NOMO-1 treated with dmso at 0.1 percent for 144 hours (cell line): Measurements from ENCODE around the gene PCLO.
A peak's percentile ranks its signal among the peaks of the same experiment; 100 is the strongest.
"Not testable (repeated sequence)": the region's sequence is repeated elsewhere in the genome, so short reads cannot be mapped to it uniquely, and the experiment has no call there.

Source experiments
- DNase-seq: peaks from one replicate; lab custom pipeline; 2025; ENCODE audit not compliant: unreplicated experiment; lab: John Stamatoyannopoulos, UW

PCLO gene

DNA sequence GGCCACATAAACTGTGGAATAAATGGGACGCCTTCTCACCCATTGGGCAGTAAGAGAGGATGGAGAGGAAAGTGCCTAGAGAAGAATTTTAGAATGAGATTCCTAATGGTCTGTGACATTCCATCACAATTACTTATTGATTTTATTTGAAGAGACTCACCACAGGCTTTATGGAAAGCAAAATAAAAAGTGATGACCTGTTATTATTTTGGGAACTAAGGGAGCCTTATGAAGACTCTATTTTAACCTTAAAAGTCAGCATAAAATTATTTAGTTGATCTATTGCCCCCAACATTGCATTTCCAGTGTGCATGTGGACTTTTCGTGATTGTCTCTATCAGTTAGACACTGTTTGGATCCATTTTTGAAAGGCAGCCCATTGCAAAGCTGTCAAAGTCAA lies 107.5 kb downstream of the PCLO start:
- no peak for DNase-seq

DNA sequence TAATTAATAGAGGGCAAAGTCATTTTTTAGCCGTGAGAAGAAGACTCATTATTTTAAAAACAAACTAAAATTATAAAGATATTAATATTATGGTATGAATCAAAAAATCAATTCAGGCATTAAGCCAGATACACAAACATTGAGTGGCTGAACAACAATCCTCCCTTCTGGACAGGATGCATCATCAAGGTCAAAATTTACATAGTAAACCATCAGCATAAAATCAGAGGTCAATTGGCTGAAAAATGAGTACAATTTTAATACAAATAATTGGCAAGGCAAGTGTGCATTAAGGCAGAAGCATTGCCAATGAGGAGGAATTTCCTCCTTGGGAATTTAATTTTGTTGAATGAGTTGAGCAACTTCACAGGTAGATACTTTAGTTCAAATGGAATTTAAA lies 108.2 kb downstream of the PCLO start:
- DNase-seq = no peak

DNA sequence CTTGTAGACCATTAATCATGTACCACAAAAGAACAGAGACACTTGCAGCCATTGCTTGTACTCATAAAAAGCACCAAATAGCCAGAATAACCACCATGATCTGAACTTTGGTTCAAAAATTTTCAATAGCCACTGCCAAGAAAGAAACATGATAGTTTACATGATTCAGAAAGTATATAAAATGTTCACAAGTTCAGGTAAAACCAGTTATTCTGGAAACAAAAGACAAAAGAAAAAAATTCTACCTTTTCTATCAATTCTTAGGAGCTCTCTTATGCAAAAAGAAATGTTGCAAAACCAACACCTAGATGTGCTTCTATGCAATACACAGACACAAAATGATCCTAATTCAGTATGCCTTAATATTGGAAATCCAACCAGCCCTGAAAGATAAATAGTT lies 108.7 kb downstream of the PCLO start:
- DNase-seq = no peak

DNA sequence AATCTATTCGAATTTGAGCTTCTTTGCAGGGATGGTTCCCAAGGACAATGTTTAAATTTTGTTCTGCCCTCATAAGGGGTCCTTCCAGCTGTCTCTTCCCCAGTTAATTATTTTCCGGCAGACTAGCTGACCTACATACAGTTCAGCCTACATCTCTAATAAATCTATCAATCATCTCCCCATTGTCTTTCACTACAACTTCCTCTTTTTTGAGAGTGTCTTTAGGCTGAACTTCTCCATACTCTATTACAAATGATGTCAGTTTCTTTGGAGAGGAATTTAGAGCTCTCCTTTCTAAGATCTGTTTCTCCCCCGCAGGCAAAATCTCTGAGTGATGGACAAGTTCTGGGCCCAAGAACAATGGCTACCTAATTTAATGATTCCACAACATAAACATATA lies 122.2 kb downstream of the PCLO start:
- DNase-seq = peak; percentile 64

DNA sequence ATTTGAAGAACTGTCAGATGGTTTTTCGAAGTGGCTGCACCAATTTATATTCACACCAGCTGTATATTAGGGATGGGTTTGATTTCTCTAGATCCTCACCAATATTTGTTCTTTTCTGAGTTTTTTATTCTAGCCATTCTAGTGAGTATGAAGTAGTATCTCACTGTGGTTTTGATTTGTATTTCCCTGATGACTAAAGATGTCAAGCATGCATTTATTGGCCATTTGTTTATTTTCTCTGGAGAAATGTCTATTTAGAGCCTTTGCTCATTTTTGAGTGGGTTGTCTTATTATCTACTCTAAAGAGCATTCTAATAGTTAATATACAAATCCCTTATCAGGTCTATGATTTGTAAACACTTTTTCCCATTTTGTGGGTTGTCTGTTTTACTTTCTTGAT lies 123.9 kb downstream of the PCLO start:
- no peak for DNase-seq

DNA sequence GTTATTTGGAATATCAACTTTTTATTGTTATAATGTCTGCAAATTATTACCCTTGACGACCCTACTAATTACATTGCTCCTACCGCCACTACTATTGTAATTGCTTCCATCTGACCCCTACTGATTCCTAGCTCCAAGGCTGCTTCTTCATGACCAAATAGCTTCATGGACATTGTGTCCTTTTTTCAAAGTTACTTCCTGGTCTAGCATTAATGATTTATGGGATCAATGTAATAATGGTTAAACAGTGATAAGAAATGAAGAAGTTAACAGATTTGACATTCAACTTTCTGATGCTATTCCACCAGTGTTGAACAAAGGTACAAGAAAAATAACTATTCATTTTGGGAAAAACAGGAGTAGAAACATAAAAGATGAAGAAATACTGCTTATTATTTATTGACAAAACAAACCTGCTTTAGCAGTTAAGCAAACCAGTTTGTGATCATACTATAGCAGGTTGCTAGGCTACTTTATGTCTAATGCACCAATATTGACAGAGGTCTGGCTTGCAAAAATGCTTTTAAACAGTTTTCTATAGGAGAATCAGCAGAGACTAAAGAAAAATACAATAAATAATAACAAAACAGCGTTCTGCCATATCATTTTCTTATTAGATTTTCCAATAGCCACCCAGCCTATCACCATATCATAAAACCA lies 125.8 kb downstream of the PCLO start:
- DNase-seq = no peak

DNA sequence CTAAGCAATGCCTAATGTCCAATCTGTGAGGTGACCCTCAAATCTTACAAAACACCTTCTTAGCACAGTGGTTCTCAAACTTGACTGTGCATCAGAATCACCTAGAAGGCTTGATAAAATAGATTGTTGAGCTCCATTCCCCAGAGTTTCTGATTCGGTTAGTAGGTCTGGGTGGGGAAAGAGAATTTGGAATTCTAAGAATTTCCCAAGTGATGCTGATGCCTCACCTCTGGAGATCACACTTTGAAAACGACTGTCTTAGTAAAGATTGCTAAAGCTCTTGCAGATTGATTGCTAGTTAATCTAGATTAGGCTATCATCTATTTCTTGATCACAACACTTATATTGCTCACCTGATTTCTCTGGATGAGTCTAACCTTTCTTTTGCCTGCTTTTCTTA lies 126.6 kb downstream of the PCLO start:
- no peak for DNase-seq

DNA sequence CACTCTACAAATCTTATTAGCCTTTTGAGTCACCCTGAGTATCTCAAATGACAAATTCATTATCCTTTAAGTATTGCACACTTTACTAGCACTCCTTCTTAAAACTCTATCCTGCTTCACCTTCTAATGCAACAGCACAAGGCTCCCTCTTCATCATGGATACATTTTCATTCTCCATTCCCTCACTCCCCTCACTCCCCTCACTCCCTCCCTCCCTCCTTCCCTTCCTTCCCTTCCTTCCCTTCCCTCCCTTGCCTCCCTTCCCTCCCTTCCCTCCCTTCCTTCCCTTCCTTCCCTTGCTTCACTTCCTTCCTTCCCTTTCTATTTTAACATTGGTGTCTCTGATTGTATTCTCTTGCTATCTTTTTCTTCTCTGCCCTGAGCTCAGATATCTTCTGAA lies 130.5 kb downstream of the PCLO start:
- DNase-seq = no peak

DNA sequence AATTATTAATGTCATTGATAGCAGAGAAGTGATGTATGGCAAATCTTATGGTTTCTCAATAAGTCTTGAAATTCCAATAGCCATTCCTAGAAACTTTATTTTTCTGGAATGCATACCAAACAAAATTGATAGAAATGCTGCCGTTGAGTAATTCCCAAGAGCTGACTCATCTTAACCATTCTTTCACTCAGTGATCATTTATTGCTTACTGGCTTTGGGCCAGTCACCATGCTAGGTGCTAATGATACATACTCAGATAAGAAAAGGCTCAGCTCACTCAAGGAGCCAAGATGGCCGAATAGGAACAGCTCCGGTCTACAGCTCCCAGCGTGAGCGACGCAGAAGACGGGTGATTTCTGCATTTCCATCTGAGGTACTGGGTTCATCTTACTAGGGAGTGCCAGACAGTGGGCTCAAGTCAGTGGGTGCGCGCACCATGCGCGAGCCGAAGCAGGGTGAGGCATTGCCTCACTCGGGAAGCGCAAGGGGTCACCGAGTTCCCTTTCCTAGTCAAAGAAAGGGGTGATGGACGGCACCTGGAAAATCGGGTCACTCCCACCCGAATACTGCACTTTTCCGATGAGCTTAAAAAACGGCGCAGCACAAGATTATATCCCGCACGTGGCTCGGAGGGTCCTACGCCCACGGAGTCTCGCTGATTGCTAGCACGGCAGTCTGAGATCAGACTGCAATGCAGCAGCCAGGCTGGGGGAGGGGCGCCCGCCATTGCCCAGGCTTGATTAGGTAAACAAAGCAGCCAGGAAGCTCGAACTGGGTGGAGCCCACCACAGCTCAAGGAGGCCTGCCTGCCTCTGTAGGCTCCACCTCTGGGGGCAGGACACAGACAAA lies 138.6 kb downstream of the PCLO start:
- DNase-seq = not testable (repeated sequence)

DNA sequence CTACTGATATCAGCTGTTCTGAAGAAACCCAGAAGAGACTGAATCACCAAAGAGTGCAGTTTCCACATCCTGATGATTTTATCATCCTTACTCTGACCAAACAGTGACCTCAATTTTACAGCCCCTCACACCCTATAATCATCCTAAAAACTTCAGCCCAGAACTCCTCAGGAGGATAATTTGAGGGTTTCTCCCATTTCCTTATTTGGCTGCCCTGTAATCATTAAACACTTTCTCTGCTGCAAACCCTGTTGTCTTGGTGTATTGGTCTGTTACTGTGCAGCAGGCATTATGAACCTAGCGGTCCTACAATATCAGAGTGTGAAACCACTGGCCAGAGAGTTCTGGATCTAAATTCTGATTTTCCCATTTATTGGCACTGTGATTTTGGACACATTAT lies 141.7 kb downstream of the PCLO start:
- no peak for DNase-seq

DNA sequence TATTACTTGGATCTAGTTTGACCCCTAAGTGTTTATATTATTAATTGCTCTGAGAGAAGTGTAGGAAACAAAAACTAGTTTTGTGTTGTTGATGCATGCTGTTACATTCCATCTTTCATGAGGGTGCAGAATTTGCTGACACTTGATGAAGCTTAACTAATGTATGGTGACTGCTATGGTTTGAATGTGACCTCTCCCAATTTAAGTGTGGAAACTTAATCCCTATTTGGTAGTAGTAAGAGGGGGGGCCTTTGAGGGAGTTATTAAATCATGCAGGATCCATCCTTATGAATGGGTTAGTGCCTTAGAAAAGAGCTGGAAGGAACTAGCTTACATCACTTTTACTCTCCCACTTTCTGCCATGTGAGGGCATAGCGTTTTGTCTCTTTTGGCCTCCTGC lies 142.5 kb downstream of the PCLO start:
- no peak for DNase-seq

DNA sequence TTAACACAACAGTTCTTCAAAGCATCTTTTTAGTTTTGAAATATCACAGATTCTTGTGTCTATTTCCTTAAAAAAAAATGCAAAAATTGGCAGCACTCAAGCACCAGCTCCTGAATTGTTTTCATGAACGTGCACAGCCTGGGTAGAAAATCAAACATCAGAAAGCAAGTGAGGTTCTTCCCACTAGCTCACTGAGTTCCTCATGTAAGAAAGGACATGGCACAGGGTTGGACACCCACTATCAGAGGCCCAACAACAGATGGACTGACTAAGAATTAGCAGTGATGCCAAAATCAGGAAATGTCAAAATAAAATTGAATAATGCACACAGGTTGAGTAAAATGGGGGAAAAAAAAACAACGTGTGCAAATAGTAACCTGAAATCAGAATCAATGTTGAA lies 146.8 kb downstream of the PCLO start:
- DNase-seq = no peak

DNA sequence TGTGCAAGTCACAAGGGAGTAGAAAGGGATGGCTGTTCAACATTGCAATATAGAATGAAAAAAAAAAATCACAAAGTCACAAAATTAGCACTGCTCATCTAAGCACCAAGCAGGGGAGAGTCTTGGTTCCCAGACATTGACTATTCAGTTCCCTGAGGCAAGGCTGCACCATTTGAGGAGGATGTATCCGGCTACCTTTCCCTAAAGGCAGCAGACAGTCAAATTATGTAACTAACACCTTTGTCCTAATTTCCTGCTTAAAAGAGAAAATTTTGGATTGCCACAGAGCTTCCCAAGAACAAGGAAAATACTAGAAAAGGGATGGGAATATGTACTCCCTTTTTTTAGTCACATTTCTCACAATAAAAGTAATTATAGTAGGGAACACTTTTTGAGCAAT lies 148.1 kb downstream of the PCLO start:
- no peak for DNase-seq

DNA sequence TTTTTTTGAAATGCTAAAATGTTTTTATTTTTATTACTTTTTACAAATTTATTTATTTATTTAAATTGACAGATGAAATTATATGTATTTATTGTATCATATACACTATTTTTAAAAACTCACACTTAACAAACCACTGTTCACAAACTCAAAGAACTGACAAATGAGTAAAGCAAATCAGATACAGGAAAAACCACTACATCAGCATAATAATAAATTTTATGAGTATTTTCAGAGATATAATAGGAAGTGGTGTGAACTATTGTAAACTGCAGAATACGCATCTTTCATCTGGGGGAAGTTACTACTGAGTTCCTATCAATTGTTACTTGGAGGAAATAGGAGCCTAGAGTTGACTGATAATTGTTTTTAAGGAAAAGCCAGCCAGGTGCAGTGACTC lies 150.7 kb downstream of the PCLO start:
- DNase-seq = no peak

DNA sequence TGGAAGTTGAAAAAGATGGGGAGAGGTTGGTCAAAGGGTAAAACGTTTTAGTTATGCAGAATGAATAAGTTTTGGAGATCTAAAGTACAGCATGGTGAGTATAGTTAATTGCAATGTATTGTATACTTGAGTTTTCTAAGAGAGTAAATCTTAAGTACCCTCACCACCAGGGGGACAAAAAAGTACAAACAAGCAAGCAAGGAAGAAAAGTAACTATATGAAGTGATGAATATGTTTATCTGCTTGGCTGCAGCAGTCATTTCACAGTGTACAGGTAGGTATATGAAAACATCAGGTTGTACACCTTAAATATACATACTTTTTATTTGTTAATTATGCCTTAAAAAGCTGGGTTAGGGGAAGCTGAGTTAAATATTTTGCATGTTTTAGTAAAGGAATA lies 157.3 kb downstream of the PCLO start:
- no peak for DNase-seq

DNA sequence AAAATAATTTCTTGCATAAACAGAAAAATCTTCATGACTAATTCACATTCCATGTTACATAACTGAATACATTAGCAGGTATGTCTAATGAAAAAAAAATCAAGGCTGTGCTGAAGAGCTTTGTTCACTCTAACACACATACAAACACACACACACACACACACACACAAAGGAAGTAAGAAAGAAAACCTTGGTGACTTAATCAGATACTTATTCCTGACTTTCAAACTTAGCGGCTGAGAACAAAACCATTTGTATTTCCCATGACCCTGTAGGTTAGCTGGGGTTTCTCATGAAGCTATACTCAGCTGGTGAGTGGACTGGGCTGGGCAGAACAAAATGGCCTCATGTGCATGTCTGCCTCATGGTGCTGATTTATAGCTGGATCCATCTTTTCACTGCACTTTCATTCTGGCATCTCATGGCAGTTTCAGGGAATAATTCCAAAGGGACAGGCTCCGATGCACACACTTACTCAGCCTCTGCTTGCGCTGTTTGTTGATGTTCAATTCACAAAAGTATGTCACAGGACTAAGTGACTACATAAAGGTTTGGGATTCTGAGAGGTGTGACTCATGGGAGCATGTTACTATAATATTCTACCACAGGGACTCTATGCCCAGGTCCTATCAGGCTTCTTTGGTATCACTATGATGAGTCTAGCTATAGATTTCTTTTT lies 161.2 kb downstream of the PCLO start:
- DNase-seq = no peak

DNA sequence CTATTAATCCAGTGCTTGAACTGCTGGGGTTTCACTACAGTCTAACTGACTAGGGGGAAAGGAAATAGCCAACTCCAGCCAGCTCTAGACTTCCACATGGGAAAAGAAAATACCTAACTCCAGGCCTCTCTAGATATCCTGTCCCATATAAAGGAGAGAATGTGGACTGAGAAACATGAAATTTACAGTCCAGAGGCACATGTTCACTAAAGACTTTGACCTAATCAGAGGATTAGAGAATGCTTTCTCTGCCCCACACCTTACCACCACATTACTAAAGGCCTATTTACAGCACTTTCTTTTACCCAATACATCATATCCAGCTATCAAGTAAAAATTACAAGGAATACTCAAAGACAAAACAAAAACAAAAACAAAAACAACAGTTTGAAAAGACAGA lies 164.2 kb downstream of the PCLO start:
- no peak for DNase-seq

DNA sequence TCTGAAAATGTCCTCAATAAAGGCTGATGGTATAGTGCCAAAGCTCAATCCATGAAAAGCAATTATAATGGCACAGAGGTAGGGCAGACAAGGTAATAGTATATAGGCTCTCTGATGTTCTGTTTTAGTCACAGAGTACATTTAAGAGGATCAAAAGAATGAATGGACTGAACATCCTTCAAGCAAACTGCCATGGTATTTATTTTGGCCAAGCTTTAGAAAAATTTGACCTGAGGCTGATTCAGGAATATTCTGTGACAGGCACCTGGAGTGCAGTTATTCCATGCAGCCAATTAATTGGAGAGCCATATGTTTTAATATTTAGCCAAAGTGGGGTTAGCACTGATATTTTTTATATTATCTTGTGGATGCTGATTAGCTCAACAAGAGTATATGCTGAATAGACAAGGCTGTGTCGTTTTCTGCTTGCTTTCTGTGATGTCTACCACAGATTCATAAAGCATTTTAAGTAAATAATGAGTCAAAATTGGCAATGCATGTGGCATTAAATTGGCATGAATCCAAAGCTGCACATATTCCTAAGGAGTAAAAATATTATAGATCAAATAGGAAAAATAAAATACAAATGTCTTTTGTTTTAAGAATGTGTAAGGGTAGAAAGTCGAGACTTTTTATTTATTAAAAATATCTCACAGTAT lies 177.4 kb downstream of the PCLO start:
- DNase-seq = no peak

DNA sequence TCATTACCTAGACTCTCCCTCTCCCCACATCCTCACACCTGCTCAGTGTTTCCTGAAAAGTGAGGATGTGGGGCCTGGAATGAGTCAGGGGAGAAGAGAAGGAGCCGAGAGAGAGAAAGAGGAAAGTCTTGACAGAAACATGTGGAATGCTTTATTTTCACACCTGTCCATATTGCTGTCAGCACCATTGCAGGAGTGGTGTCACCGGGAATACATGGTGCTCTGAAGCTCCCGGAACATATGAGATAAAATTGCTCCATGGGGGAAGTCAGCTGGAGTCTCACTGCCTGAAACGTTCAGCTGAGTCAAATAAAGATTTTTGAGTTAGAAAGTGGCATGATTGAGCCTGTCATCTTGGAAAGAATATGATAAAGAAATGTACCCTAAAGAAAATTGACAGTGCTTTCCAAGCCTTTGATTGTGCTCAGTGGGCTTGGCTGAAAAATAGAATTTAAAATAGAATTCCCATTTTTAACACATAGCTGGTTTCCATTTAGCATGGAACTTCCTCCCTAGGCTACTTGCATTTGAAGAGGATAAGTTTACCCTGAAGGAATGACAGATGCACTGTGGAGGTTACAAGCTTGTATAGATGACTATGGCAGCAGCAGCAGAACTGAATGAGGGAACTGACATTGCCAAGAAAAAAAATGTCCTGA lies 182.4 kb downstream of the PCLO start:
- DNase-seq = no peak

DNA sequence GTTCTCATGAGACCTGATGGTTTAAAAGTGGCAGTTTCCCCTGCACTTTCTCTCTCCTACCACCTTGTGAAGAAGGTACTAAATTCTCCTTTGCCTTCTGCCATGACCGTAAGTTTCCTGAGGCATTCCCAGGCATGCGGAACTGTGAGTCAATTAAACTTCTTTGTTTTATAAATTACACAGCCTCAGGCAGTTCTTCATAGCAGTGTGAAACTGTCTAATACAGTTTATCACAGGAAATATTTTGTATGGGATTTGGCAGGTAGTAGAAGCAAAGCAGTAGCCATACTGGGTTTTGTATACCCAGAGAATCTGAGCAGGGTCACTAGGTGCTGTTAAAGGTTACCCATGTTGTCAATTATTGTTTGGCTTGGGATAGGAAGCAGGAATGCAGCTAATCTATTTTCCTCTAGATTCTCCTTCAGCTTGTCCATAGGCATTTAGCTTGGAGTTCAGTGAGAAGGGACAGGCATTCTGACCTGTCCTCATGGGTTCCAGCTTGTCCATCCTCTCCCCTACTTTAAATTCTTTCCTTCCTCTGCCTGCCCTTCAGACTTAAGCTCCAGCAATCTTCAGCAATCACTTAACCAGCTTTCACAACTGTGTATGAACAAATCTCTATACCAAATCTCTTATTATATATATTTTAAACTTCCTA lies 186.7 kb downstream of the PCLO start:
- no peak for DNase-seq

DNA sequence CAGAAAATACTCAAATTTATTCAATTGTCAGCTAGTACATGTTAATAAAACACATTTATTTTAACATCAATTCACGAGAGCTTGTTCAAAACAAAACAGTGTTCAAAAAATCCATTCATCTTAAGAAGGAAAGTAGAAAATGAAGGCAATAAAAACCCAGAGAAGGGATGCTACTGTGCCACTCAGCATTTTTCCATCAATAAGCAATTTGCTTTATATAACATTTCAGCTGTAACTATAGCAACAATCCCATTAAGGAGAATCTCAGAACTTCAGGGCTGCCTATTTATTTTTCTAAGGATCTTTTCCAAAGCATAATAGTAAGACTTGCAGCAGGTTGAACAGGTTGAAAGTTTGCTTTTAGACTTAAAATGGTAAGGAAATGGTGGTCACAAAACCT lies 190.5 kb downstream of the PCLO start:
- DNase-seq = no peak
